HCT116 (cell line): ENCODE measurements around the gene ADGRA3. TPM values are rescaled to one million over a fixed set of nuclear protein-coding genes. Genes with fewer than 3 reads are reported as not detected.

ENCODE experiments used
- ATAC-seq: fragments of 200-7000 bp; cut with Tn5 transposase; 2 replicates; pipeline ENCODE4 v1.9.1; 2020; ENCODE audit warnings: mild to moderate bottlenecking, moderate library complexity
- BruUV-seq: library from RNA; stranded (reverse); fragments of 400-500 nt; replicated peaks from 2 replicates; lab custom pipeline; 2021; lab: Mats Ljungman, UMichigan
- CTCF ChIA-PET: fragments of 300-600 bp; sonication (Branson Sonifier 250); formaldehyde crosslinking; loops from one replicate; lab custom pipeline; 2021; ENCODE audit warnings: antibody characterized with exemption; lab: Charles Lee
- POLR2A ChIA-PET: fragments of 300-600, 350-600 bp; sonication (Branson Sonifier 250); formaldehyde crosslinking; loops from one replicate; lab custom pipeline; 2021; ENCODE audit warnings: antibody characterized with exemption; lab: Charles Lee
- RAD21 ChIA-PET, 2 experiments: fragments of 300-600 bp; sonication (Branson Sonifier 250); formaldehyde crosslinking; loops; one replicate each; lab custom pipeline; 2023; ENCODE audit warnings: low total read pairs in 2 of 2; ENCODE audit not compliant: uncharacterized antibody in 2 of 2, unreplicated experiment in 2 of 2, low non-redundant PET in 1 of 2; lab: Charles Lee
- DNase-seq: peaks from one replicate; pipeline ENCODE4 v3.0.0-alpha.2; 2010; ENCODE audit warnings: low read depth, low spot score
- H2AFZ ChIP-seq: fragments of 200-600 bp; shearing (Covaris generic), sonication (generic); 2 replicates; pipeline ENCODE4 v1.6.1; 2017; ENCODE audit warnings: low read depth, mixed run types, mixed read lengths, antibody characterized with exemption, low read length; ENCODE audit not compliant: poor library complexity, severe bottlenecking
- H3K27ac ChIP-seq: 2 replicates; pipeline ENCODE4 v1.5.1; 2012; ENCODE audit warnings: low read depth, low read length
- H3K27me3 ChIP-seq: fragments of 200-600 bp; sonication (generic); 2 replicates; pipeline ENCODE4 v1.6.1; 2016; ENCODE audit warnings: mixed run types, low read length, mixed read lengths; ENCODE audit not compliant: insufficient read depth
- H3K36me3 ChIP-seq, 2 experiments: fragments of 200-500 bp in 1 of 2; fragments of 200-600 bp in 1 of 2; sonication (Bioruptor generic) in 1 of 2; sonication (generic) in 1 of 2; 2 replicates each; pipeline versions ENCODE4 v1.5.1 to v1.6.1; 2014 to 2016; ENCODE audit warnings: low read length in 2 of 2, inconsistent platforms in 1 of 2, mixed read lengths in 1 of 2, mixed run types in 1 of 2; ENCODE audit not compliant: insufficient read depth in 2 of 2, control insufficient read depth in 1 of 2
- H3K4me1 ChIP-seq, 2 experiments: fragments of 200-600 bp in 1 of 2; sonication (generic) in 1 of 2; 2 replicates each; pipeline versions ENCODE4 v1.5.1 to v1.6.1; 2012 to 2017; ENCODE audit warnings: low read length in 2 of 2, inconsistent platforms in 1 of 2, mild to moderate bottlenecking in 1 of 2, mixed read lengths in 1 of 2, mixed run types in 1 of 2, moderate library complexity in 1 of 2; ENCODE audit not compliant: insufficient read depth in 2 of 2, control insufficient read depth in 1 of 2
- H3K4me2 ChIP-seq: fragments of 200-600 bp; sonication (generic); 2 replicates; pipeline ENCODE4 v1.6.1; 2017; ENCODE audit warnings: mixed run types, low read length, mixed read lengths
- H3K4me3 ChIP-seq, 2 experiments: fragments of 200-600 bp in 1 of 2; sonication (generic) in 1 of 2; replicated peaks in 1 of 2; 2 replicates each; pipeline ENCODE4 v1.5.1; 2011 to 2016; ENCODE audit warnings: low read length in 2 of 2, control low read depth in 1 of 2, low read depth in 1 of 2, mild to moderate bottlenecking in 1 of 2, mixed read lengths in 1 of 2, mixed run types in 1 of 2
- H3K79me2 ChIP-seq: fragments of 200-600 bp; sonication (generic); 2 replicates; pipeline ENCODE4 v1.6.1; 2017; ENCODE audit warnings: mild to moderate bottlenecking, mixed run types, low read length, moderate library complexity, mixed read lengths; ENCODE audit not compliant: insufficient read depth
- H3K9ac ChIP-seq: fragments of 200-600 bp; sonication (generic); 2 replicates; pipeline ENCODE4 v1.6.1; 2016; ENCODE audit warnings: low read length, mixed read lengths
- H3K9me2 ChIP-seq: fragments of 200-600 bp; sonication (generic), shearing (Covaris generic); 2 replicates; pipeline ENCODE4 v1.6.1; 2017; ENCODE audit warnings: mixed run types, mild to moderate bottlenecking, moderate library complexity; ENCODE audit not compliant: insufficient read depth
- H3K9me3 ChIP-seq, 2 experiments: fragments of 200-500 bp in 1 of 2; fragments of 200-600 bp in 1 of 2; sonication (Bioruptor generic) in 1 of 2; sonication (generic) in 1 of 2; 2 replicates each; pipeline ENCODE4 v1.6.1; 2014 to 2017; ENCODE audit warnings: low read length in 2 of 2, mixed read lengths in 2 of 2, inconsistent platforms in 1 of 2, low read depth in 1 of 2, mild to moderate bottlenecking in 1 of 2, mixed run types in 1 of 2, moderate library complexity in 1 of 2; ENCODE audit not compliant: control insufficient read depth in 1 of 2, insufficient read depth in 1 of 2
- H4K20me1 ChIP-seq: fragments of 200-600 bp; sonication (generic), shearing (Covaris generic); 2 replicates; pipeline ENCODE4 v1.6.1; 2017; ENCODE audit warnings: mixed run types, mild to moderate bottlenecking, moderate library complexity; ENCODE audit not compliant: insufficient read depth
- ATF3 ChIP-seq: IDR thresholded peaks from 2 replicates; pipeline ENCODE4 v1.6.1; 2012
- CEBPB ChIP-seq: IDR thresholded peaks from 2 replicates; pipeline ENCODE4 v1.6.1; 2012; ENCODE audit warnings: low read depth
- ELF1 ChIP-seq: IDR thresholded peaks from 2 replicates; pipeline ENCODE4 v1.6.1; 2012; ENCODE audit warnings: low read depth, borderline replicate concordance
- FOSL1 ChIP-seq: IDR thresholded peaks from 2 replicates; pipeline ENCODE4 v1.6.1; 2012; ENCODE audit warnings: low read depth
- POLR2AphosphoS5 ChIP-seq: IDR thresholded peaks from 2 replicates; pipeline ENCODE4 v1.6.1; 2011; ENCODE audit warnings: mild to moderate bottlenecking, low read depth, low read length, moderate library complexity
- SIN3A ChIP-seq: IDR thresholded peaks from 2 replicates; pipeline ENCODE4 v1.6.1; 2012; ENCODE audit warnings: low read depth
- SRF ChIP-seq: IDR thresholded peaks from 2 replicates; pipeline ENCODE4 v1.6.1; 2012; ENCODE audit warnings: low read depth
- TCF7L2 ChIP-seq: IDR thresholded peaks from 2 replicates; pipeline ENCODE4 v1.7.0; 2011; ENCODE audit warnings: borderline replicate concordance, inconsistent platforms; ENCODE audit not compliant: insufficient read depth, insufficient read length; ENCODE audit errors: extremely low read depth
- ZBTB33 ChIP-seq: IDR thresholded peaks from 2 replicates; pipeline ENCODE4 v1.6.1; 2011; ENCODE audit warnings: mild to moderate bottlenecking, low read length, moderate library complexity; ENCODE audit not compliant: insufficient replicate concordance; ENCODE audit errors: extremely low read depth
- ZNF274 ChIP-seq: fragments of 200-500 bp; sonication (Bioruptor generic); IDR thresholded peaks from 2 replicates; pipeline ENCODE4 v1.6.1; 2014; ENCODE audit warnings: mild to moderate bottlenecking, low read depth, low read length, inconsistent platforms
- intact Hi-C: fragments of 100-400 bp; cut with micrococcal nuclease; formaldehyde crosslinking; loops from 2 replicates; pipeline ENCODE4 v1.10.0; 2022
- total RNA-seq: library from RNA; stranded (reverse); gene quantifications from one replicate; pipeline ENCODE4 v1.2.1, GENCODE V29; 2021; ENCODE audit not compliant: unreplicated experiment

The ADGRA3 gene
- total RNA-seq, 1 experiment from 2014 or later: 43.0 TPM

GRCh38 chr4:22496165-22496813 lies 19.6 kb downstream of the ADGRA3 start:
- TF ChIP-seq ZNF274 (no peak), FOSL1 (no peak), ATF3 (no peak), CEBPB (no peak), SRF (no peak), POLR2AphosphoS5 (no peak), ZBTB33 (no peak), ELF1 (no peak), SIN3A (no peak), TCF7L2 (no peak)
- no peak overlapping the region for H3K4me2 ChIP-seq
- no peaks in the 10 kb centered on the region for H4K20me1 ChIP-seq
- ATAC-seq (no peak), DNase-seq (no peak)
- H3K79me2 ChIP-seq: peaks cover 92% of the 10 kb centered on the region
- no peaks in the 10 kb centered on the region; a peak in 1 of 4 replicates for H3K4me1 ChIP-seq
- intact Hi-C loops: no loop called here
- no peaks in the 10 kb centered on the region for H3K9me3 ChIP-seq
- H3K9me2 ChIP-seq: no peaks in the 10 kb centered on the region; the same call in 1 of the 2 replicates
- no TSS peak for BruUV-seq
- no peak overlapping the region for H3K9ac ChIP-seq
- no peak overlapping the region for H3K27ac ChIP-seq
- H3K27me3 ChIP-seq: no peaks in the 10 kb centered on the region
- H3K4me3 ChIP-seq: no peak overlapping the region
- RAD21 ChIA-PET: no interaction called here
- CTCF ChIA-PET: no interaction called here
- POLR2A ChIA-PET: no interaction called here
- H2AFZ ChIP-seq: no peak overlapping the region
- no peaks in the 10 kb centered on the region for H3K36me3 ChIP-seq
